IPS DF 6.9 (cell line): Measurements from ENCODE around the gene IVNS1ABP.

Source experiments
- DNase-seq: peaks from one replicate; pipeline ENCODE4 v3.0.0-alpha.2; 2013; ENCODE audit warnings: low read depth, low spot score
- H3K27ac ChIP-seq: one replicate; pipeline ENCODE4 v1.5.1; 2013; ENCODE audit warnings: low read length, control low read depth
- H3K27me3 ChIP-seq: 2 replicates; pipeline ENCODE4 v1.6.1; 2013; ENCODE audit warnings: mild to moderate bottlenecking, low read length; ENCODE audit not compliant: control insufficient read depth, insufficient read depth
- H3K36me3 ChIP-seq: 2 replicates; pipeline ENCODE4 v1.6.1; 2013; ENCODE audit warnings: low read length; ENCODE audit not compliant: control insufficient read depth, insufficient read depth
- H3K4me1 ChIP-seq: 2 replicates; pipeline ENCODE4 v1.6.1; 2013; ENCODE audit warnings: low read length; ENCODE audit not compliant: control insufficient read depth, insufficient read depth
- H3K4me3 ChIP-seq: 2 replicates; pipeline ENCODE4 v1.5.1; 2013; ENCODE audit warnings: mild to moderate bottlenecking, low read length
- H3K9me3 ChIP-seq: 2 replicates; pipeline ENCODE4 v1.6.1; 2013; ENCODE audit warnings: low read length, inconsistent platforms; ENCODE audit not compliant: control insufficient read depth, insufficient read depth
- WGBS: extraction: QIAGEN DNeasy Blood & Tissue Kit; methylation state at CpG from one replicate; pipeline ENCODE4 v1.1.7; 2013; ENCODE audit warnings: mixed read lengths, missing lambda C conversion rate; ENCODE audit not compliant: insufficient read length, insufficient coverage; 5-methylcytosine and 5-hydroxymethylcytosine counted together

The IVNS1ABP gene

GRCh38 chr1:185316163-185317033 is 645 bp downstream of the IVNS1ABP start:
- no peaks in the 10 kb centered on the region for H3K9me3 ChIP-seq
- H3K27me3 ChIP-seq = no peaks in the 10 kb centered on the region
- no CpG with 5 or more reads among the region's 88 CpGs for WGBS
- H3K36me3 ChIP-seq = no peaks in the 10 kb centered on the region
- DNase-seq = no peak
- no peaks in the 10 kb centered on the region for H3K4me1 ChIP-seq
- no peak overlapping the region for H3K27ac ChIP-seq
- peak overlapping the region; percentile 94 for H3K4me3 ChIP-seq

GRCh38 chr1:185315445-185316071 is 1.5 kb downstream of the IVNS1ABP start:
- no peak for DNase-seq
- no CpG with 5 or more reads among the region's 8 CpGs for WGBS
- Histone ChIP-seq H3K27ac (no peak overlapping the region), H3K36me3 (no peaks in the 10 kb centered on the region), H3K4me3 (peak overlapping the region; percentile 94; the same call in 1 of the 2 replicates), H3K27me3 (no peaks in the 10 kb centered on the region), H3K9me3 (no peaks in the 10 kb centered on the region), H3K4me1 (no peaks in the 10 kb centered on the region)

- no peaks in the 10 kb centered on the region for H3K36me3 ChIP-seq
- no CpG with 5 or more reads among the region's 1 CpG for WGBS
Observed at GRCh38 chr1:185314411-185314810, 2.6 kb downstream of the IVNS1ABP start.

GRCh38 chr1:185312361-185313138 is 4.5 kb downstream of the IVNS1ABP start:
- H3K4me3 ChIP-seq = no peak overlapping the region

More at GRCh38 chr1:185314411-185314810, 2.6 kb downstream of the IVNS1ABP start:
- DNase-seq = no peak
- Histone ChIP-seq H3K9me3 (no peaks in the 10 kb centered on the region), H3K27me3 (no peaks in the 10 kb centered on the region), H3K4me1 (no peaks in the 10 kb centered on the region), H3K27ac (no peak overlapping the region), H3K4me3 (no peak overlapping the region; the same call in 1 of the 2 replicates)

GRCh38 chr1:185311589-185312225 is 5.3 kb downstream of the IVNS1ABP start:
- H3K4me3 ChIP-seq = no peak overlapping the region
- no peak for DNase-seq
- H3K36me3 ChIP-seq = peaks cover 6% of the 10 kb centered on the region; the same call in 1 of the 2 replicates
- H3K27ac ChIP-seq = no peak overlapping the region
- no peaks in the 10 kb centered on the region for H3K9me3 ChIP-seq
- H3K27me3 ChIP-seq = no peaks in the 10 kb centered on the region
- no peaks in the 10 kb centered on the region for H3K4me1 ChIP-seq

More at GRCh38 chr1:185312361-185313138, 4.5 kb downstream of the IVNS1ABP start:
- H3K36me3 ChIP-seq = peaks cover 3% of the 10 kb centered on the region; the same call in 1 of the 2 replicates
- no CpG with 5 or more reads among the region's 4 CpGs for WGBS
- no peaks in the 10 kb centered on the region for H3K27me3 ChIP-seq
- H3K4me1 ChIP-seq = no peaks in the 10 kb centered on the region
- no peaks in the 10 kb centered on the region for H3K9me3 ChIP-seq
- no peak overlapping the region for H3K27ac ChIP-seq
- no peak for DNase-seq

- Histone ChIP-seq H3K4me3 (no peak overlapping the region), H3K27ac (no peak overlapping the region)
Observed at GRCh38 chr1:185309566-185309965, 7.5 kb downstream of the IVNS1ABP start.

GRCh38 chr1:185308126-185308525 is 8.9 kb downstream of the IVNS1ABP start:
- no peaks in the 10 kb centered on the region for H3K4me1 ChIP-seq
- no peaks in the 10 kb centered on the region for H3K9me3 ChIP-seq
- peaks cover 14% of the 10 kb centered on the region; the same call in 1 of the 2 replicates for H3K36me3 ChIP-seq
- DNase-seq = no peak
- no peaks in the 10 kb centered on the region for H3K27me3 ChIP-seq
- WGBS = no CpG with 5 or more reads among the region's 1 CpG
- no peak overlapping the region for H3K4me3 ChIP-seq
- no peak overlapping the region for H3K27ac ChIP-seq

More at GRCh38 chr1:185309566-185309965, 7.5 kb downstream of the IVNS1ABP start:
- WGBS = no CpG with 5 or more reads among the region's 2 CpGs
- Histone ChIP-seq H3K36me3 (peaks cover 14% of the 10 kb centered on the region; the same call in 1 of the 2 replicates), H3K4me1 (no peaks in the 10 kb centered on the region), H3K9me3 (no peaks in the 10 kb centered on the region), H3K27me3 (no peaks in the 10 kb centered on the region)
- no peak for DNase-seq

GRCh38 chr1:185305419-185305818 is 11.6 kb downstream of the IVNS1ABP start:
- H3K27me3 ChIP-seq = no peaks in the 10 kb centered on the region
- DNase-seq = no peak
- WGBS = no CpG with 5 or more reads among the region's 3 CpGs
- H3K27ac ChIP-seq = no peak overlapping the region
- H3K4me3 ChIP-seq = no peak overlapping the region
- H3K9me3 ChIP-seq = no peaks in the 10 kb centered on the region
- H3K36me3 ChIP-seq = peaks cover 23% of the 10 kb centered on the region; the same call in 1 of the 2 replicates
- H3K4me1 ChIP-seq = no peaks in the 10 kb centered on the region

- WGBS = no CpG with 5 or more reads among the region's 6 CpGs
- Histone ChIP-seq H3K36me3 (peaks cover 22% of the 10 kb centered on the region; the same call in 1 of the 2 replicates), H3K9me3 (no peaks in the 10 kb centered on the region), H3K27ac (no peak overlapping the region), H3K4me3 (no peak overlapping the region), H3K4me1 (no peaks in the 10 kb centered on the region), H3K27me3 (no peaks in the 10 kb centered on the region)
- DNase-seq = no peak
Observed at GRCh38 chr1:185300152-185300551, 16.9 kb downstream of the IVNS1ABP start.

- no peak overlapping the region for H3K4me3 ChIP-seq
- H3K9me3 ChIP-seq = no peaks in the 10 kb centered on the region
- WGBS = no CpG with 5 or more reads among the region's 2 CpGs
- H3K4me1 ChIP-seq = no peaks in the 10 kb centered on the region
- no peak overlapping the region for H3K27ac ChIP-seq
- DNase-seq = no peak
- peaks cover 22% of the 10 kb centered on the region; the same call in 1 of the 2 replicates for H3K36me3 ChIP-seq
- no peaks in the 10 kb centered on the region for H3K27me3 ChIP-seq
Observed at GRCh38 chr1:185297982-185298381, 19.1 kb downstream of the IVNS1ABP start.
